HPDE6-E6E7 (cell line): ENCODE measurements around the gene VSNL1.
A peak's percentile ranks its signal among the peaks of the same experiment; 100 is the strongest.

Experiments used
- DNase-seq: peaks from one replicate; pipeline ENCODE4 v3.0.0; 2011; ENCODE audit warnings: missing footprints; ENCODE audit errors: extremely low spot score

VSNL1 gene

GRCh38 chr2:17614174-17614930, 73.9 kb downstream of the VSNL1 start:
- no peak for DNase-seq

GRCh38 chr2:17615147-17615546, 74.7 kb downstream of the VSNL1 start:
- DNase-seq = no peak

GRCh38 chr2:17615728-17616351, 75.3 kb downstream of the VSNL1 start:
- no peak for DNase-seq

GRCh38 chr2:17616405-17616804, 75.9 kb downstream of the VSNL1 start:
- no peak for DNase-seq

GRCh38 chr2:17617516-17617915, 77.0 kb downstream of the VSNL1 start:
- DNase-seq = no peak

- DNase-seq = no peak
These were observed 77.5 kb downstream of the VSNL1 start for GRCh38 chr2:17617955-17618354.

- DNase-seq = peak; percentile 31
These were observed 79.8 kb downstream of the VSNL1 start for GRCh38 chr2:17620280-17620679.

- peak; percentile 65 for DNase-seq
These were observed 80.3 kb downstream of the VSNL1 start for GRCh38 chr2:17620841-17621240.

GRCh38 chr2:17621781-17622180, 81.3 kb downstream of the VSNL1 start:
- DNase-seq = peak; percentile 36

- DNase-seq = no peak
These were observed 85.0 kb downstream of the VSNL1 start for GRCh38 chr2:17625446-17625845.

GRCh38 chr2:17626986-17627385, 86.5 kb downstream of the VSNL1 start:
- no peak for DNase-seq

- DNase-seq = no peak
These were observed 86.9 kb downstream of the VSNL1 start for GRCh38 chr2:17627434-17627833.

GRCh38 chr2:17628349-17629261, 88.1 kb downstream of the VSNL1 start:
- no peak for DNase-seq

GRCh38 chr2:17630089-17630488, 89.6 kb downstream of the VSNL1 start:
- DNase-seq = no peak

GRCh38 chr2:17634997-17635396, 94.5 kb downstream of the VSNL1 start:
- no peak for DNase-seq

- no peak for DNase-seq
These were observed 95.8 kb downstream of the VSNL1 start for GRCh38 chr2:17636257-17636656.

- DNase-seq = no peak
These were observed 96.8 kb downstream of the VSNL1 start for GRCh38 chr2:17637131-17637906.

GRCh38 chr2:17638196-17638743, 97.8 kb downstream of the VSNL1 start:
- DNase-seq = no peak

- no peak for DNase-seq
These were observed 99.9 kb downstream of the VSNL1 start for GRCh38 chr2:17640406-17640805.

GRCh38 chr2:17643031-17643615, 102.6 kb downstream of the VSNL1 start:
- DNase-seq = peak; percentile 94
